Cardiac muscle cell (in vitro differentiated cells and primary cell): Measurements from ENCODE around the gene FAM209B. TPM values are rescaled to one million over a fixed set of nuclear protein-coding genes. Genes with fewer than 3 reads are reported as not detected.

Source experiments
- DNase-seq, 2 donors: peaks; one replicate each; pipeline versions ENCODE4 v3.0.0 to v3.0.0-alpha.2; 2010 to 2017; ENCODE audit warnings: low read depth in 1 of 2, low spot score in 1 of 2
- H3K27ac ChIP-seq: fragments of 200-600 bp; sonication (generic); 2 replicates; pipeline ENCODE4 v1.5.1; 2016
- H3K27me3 ChIP-seq: fragments of 200-600 bp; sonication (generic); 2 replicates; pipeline ENCODE4 v1.6.0; 2016; ENCODE audit warnings: control low read depth
- H3K36me3 ChIP-seq: fragments of 200-600 bp; sonication (generic); 2 replicates; pipeline ENCODE4 v1.5.1; 2016; ENCODE audit warnings: control low read depth
- H3K4me1 ChIP-seq: fragments of 200-600 bp; sonication (generic); 2 replicates; pipeline ENCODE4 v1.8.1; 2017; ENCODE audit warnings: low read depth, mild to moderate bottlenecking, mixed run types
- H3K4me3 ChIP-seq: fragments of 200-600 bp; sonication (generic); 2 replicates; pipeline ENCODE4 v1.5.1; 2016; ENCODE audit warnings: mild to moderate bottlenecking
- H3K9me3 ChIP-seq: fragments of 200-600 bp; sonication (generic); 2 replicates; pipeline ENCODE4 v1.5.1; 2017; ENCODE audit warnings: low read depth, mild to moderate bottlenecking, control low read depth
- CTCF ChIP-seq: IDR thresholded peaks from 2 replicates; pipeline ENCODE4 v1.5.1; 2012; ENCODE audit warnings: low read depth, mild to moderate bottlenecking, low read length
- polyA plus RNA-seq: library from polyadenylated mRNA; unstranded; fragments of >200 nt; fragmentation: Nextera tagmentation; extraction: Ambion mirVana; gene quantifications from 2 replicates; pipeline ENCODE4 v1.2.1, GENCODE V29; 2016
- total RNA-seq: library from RNA; depleted of rRNA; stranded (reverse); fragments of >200 nt; gene quantifications from 2 replicates; pipeline ENCODE4 v1.2.3, GENCODE V29; 2016

The FAM209B gene
- total and polyA plus RNA-seq, 2 experiments from 2014 or later, result 0.49 TPM; not detected in 1

GRCh38 chr20:56575157-56575556 is 42.1 kb downstream of the FAM209B start:
- no peaks in the 10 kb centered on the region for H3K27me3 ChIP-seq
- no peaks in the 10 kb centered on the region for H3K4me1 ChIP-seq
- no peak overlapping the region for H3K4me3 ChIP-seq
- no peak for DNase-seq
- no peaks in the 10 kb centered on the region for H3K9me3 ChIP-seq
- no peak for TF ChIP-seq CTCF
- H3K27ac ChIP-seq, result no peak overlapping the region
- no peaks in the 10 kb centered on the region for H3K36me3 ChIP-seq

- no peaks in the 10 kb centered on the region for H3K27me3 ChIP-seq
- H3K36me3 ChIP-seq, result no peaks in the 10 kb centered on the region
Observed at GRCh38 chr20:56575961-56576360, 42.9 kb downstream of the FAM209B start.

GRCh38 chr20:56579301-56579710 is 46.3 kb downstream of the FAM209B start:
- no peaks in the 10 kb centered on the region for H3K9me3 ChIP-seq
- no peak overlapping the region for H3K4me3 ChIP-seq
- no peak for TF ChIP-seq CTCF
- no peak overlapping the region for H3K27ac ChIP-seq
- H3K27me3 ChIP-seq, result no peaks in the 10 kb centered on the region
- H3K36me3 ChIP-seq, result no peaks in the 10 kb centered on the region
- H3K4me1 ChIP-seq, result no peaks in the 10 kb centered on the region
- DNase-seq, result no peak

More at GRCh38 chr20:56575961-56576360, 42.9 kb downstream of the FAM209B start:
- DNase-seq, result no peak
- TF ChIP-seq CTCF, result no peak
- no peak overlapping the region for H3K27ac ChIP-seq
- no peaks in the 10 kb centered on the region for H3K4me1 ChIP-seq
- H3K4me3 ChIP-seq, result no peak overlapping the region
- no peaks in the 10 kb centered on the region for H3K9me3 ChIP-seq

GRCh38 chr20:56580226-56580625 is 47.2 kb downstream of the FAM209B start:
- Histone ChIP-seq H3K27me3 (no peaks in the 10 kb centered on the region), H3K4me1 (no peaks in the 10 kb centered on the region), H3K9me3 (no peaks in the 10 kb centered on the region), H3K27ac (no peak overlapping the region), H3K36me3 (no peaks in the 10 kb centered on the region), H3K4me3 (no peak overlapping the region)
- DNase-seq, result no peak
- no peak for TF ChIP-seq CTCF

- TF ChIP-seq CTCF, result no peak
- Histone ChIP-seq H3K9me3 (no peaks in the 10 kb centered on the region), H3K4me3 (no peak overlapping the region), H3K27ac (no peak overlapping the region), H3K27me3 (no peaks in the 10 kb centered on the region), H3K4me1 (no peaks in the 10 kb centered on the region), H3K36me3 (no peaks in the 10 kb centered on the region)
- DNase-seq, result no peak
Observed at GRCh38 chr20:56581701-56582100, 48.7 kb downstream of the FAM209B start.

GRCh38 chr20:56582542-56582941 is 49.5 kb downstream of the FAM209B start:
- Histone ChIP-seq H3K27ac (no peak overlapping the region), H3K4me1 (no peaks in the 10 kb centered on the region), H3K9me3 (no peaks in the 10 kb centered on the region), H3K27me3 (no peaks in the 10 kb centered on the region), H3K4me3 (no peak overlapping the region), H3K36me3 (no peaks in the 10 kb centered on the region)
- DNase-seq, result no peak
- TF ChIP-seq CTCF, result no peak
